WERI-Rb-1 (cell line): ENCODE data around the gene SGMS1.

Experiments used
- DNase-seq: peaks from one replicate; pipeline ENCODE4 v3.0.0-alpha.2; 2020
- H3K27ac ChIP-seq: fragments of 250-450 bp; sonication (Bioruptor Pico); 2 replicates; pipeline ENCODE4 v1.5.1; 2020; ENCODE audit warnings: mild to moderate bottlenecking, moderate library complexity
- H3K27me3 ChIP-seq: fragments of 250-450 bp; sonication (Bioruptor Pico); 2 replicates; pipeline ENCODE4 v1.5.1; 2021; ENCODE audit warnings: mild to moderate bottlenecking, low read depth, moderate library complexity; ENCODE audit not compliant: insufficient read depth, severe bottlenecking
- H3K36me3 ChIP-seq: fragments of 250-450 bp; sonication (Bioruptor Pico); 2 replicates; pipeline ENCODE4 v1.5.1; 2020; ENCODE audit warnings: mild to moderate bottlenecking, moderate library complexity
- H3K4me3 ChIP-seq: 2 replicates; pipeline ENCODE4 v1.5.1; 2011; ENCODE audit warnings: low read depth, mild to moderate bottlenecking, control low read depth, low read length
- H3K9me3 ChIP-seq: fragments of 250-450 bp; sonication (Bioruptor Pico); 2 replicates; pipeline ENCODE4 v1.5.1; 2021; ENCODE audit warnings: mild to moderate bottlenecking, moderate library complexity; ENCODE audit not compliant: severe bottlenecking
- TF ChIP-seq, protein P1 (sequence below): IDR thresholded peaks from 2 replicates; pipeline ENCODE4 v1.5.1; 2011; ENCODE audit warnings: low read depth, mild to moderate bottlenecking, control low read depth, inconsistent platforms, low read length

SGMS1 gene

DNA sequence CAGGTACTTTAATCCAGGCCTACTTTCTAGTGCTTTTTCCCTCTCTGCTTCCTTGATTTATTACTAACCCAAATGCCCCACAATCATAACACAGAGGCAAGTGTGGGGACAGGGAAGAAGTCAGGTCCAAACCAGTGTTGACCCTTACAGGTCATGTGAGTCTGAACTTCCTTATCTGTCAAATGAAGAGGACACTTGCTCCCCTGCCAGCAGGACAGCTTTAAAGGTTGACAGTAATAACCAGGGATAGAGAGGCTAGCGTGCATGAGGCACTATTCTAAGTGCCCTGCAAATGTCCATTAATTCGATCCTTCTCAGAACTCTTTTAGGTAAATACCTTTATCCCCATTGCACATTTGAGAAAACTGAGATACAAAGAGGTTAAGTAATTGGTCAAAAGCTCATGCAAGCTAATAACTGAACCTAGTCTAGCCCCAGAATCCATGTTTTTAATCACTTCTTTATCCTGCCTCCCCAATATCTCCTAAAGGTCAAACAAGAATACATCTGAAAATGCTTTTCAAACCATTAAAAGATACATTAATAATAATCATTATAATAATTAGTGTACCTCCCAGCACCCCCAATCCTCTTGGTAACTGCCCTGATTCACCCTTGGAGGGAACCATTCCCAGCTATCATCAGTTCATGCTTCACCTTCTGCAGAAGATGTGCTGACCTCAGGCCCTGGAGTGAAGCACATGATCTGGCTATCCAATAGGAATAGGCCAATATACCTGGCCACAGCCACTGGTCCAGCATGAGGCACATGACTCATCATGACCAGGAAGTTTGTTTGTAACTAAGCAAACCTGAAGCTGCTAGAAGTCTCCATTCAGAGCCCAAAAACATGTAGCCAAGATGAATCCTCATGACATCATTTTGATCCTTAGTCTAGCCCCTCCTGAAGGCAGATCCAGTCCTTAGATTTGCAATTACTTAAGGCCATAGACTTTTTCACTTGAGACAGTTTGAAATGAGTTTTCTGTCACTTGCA lies 40.7 kb downstream of the SGMS1 start:
- no peaks in the 10 kb centered on the region for H3K36me3 ChIP-seq
- no peaks in the 10 kb centered on the region for H3K9me3 ChIP-seq
- DNase-seq, result no peak
- TF ChIP-seq, protein P1, sequence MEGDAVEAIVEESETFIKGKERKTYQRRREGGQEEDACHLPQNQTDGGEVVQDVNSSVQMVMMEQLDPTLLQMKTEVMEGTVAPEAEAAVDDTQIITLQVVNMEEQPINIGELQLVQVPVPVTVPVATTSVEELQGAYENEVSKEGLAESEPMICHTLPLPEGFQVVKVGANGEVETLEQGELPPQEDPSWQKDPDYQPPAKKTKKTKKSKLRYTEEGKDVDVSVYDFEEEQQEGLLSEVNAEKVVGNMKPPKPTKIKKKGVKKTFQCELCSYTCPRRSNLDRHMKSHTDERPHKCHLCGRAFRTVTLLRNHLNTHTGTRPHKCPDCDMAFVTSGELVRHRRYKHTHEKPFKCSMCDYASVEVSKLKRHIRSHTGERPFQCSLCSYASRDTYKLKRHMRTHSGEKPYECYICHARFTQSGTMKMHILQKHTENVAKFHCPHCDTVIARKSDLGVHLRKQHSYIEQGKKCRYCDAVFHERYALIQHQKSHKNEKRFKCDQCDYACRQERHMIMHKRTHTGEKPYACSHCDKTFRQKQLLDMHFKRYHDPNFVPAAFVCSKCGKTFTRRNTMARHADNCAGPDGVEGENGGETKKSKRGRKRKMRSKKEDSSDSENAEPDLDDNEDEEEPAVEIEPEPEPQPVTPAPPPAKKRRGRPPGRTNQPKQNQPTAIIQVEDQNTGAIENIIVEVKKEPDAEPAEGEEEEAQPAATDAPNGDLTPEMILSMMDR, result no peak
- no peak overlapping the region for H3K4me3 ChIP-seq
- H3K27ac ChIP-seq, result no peak overlapping the region
- H3K27me3 ChIP-seq, result no peaks in the 10 kb centered on the region

DNA sequence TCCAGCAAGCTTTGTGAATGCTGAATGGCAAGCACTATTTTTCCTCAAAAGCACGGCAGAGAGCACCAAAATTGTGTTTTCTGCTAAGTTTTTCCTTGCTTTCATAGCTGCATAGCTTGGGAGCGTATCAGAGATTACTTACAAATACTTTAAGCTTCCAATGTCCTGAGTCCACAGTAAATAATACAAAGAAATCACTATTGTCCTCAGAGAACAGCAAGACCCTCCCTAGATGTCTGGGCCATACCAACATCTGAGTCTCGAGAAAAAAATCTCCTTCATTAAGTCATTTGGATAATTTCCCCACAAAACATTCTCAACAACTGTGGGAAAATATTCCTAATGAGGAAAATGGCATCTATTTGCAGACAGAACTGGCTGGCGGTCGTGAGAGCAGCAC lies 41.7 kb downstream of the SGMS1 start:
- no peak overlapping the region for H3K4me3 ChIP-seq
- no peaks in the 10 kb centered on the region for H3K9me3 ChIP-seq
- no peak for DNase-seq
- no peaks in the 10 kb centered on the region for H3K27me3 ChIP-seq
- TF ChIP-seq, protein P1, result no peak
- H3K27ac ChIP-seq, result no peak overlapping the region
- H3K36me3 ChIP-seq, result no peaks in the 10 kb centered on the region

DNA sequence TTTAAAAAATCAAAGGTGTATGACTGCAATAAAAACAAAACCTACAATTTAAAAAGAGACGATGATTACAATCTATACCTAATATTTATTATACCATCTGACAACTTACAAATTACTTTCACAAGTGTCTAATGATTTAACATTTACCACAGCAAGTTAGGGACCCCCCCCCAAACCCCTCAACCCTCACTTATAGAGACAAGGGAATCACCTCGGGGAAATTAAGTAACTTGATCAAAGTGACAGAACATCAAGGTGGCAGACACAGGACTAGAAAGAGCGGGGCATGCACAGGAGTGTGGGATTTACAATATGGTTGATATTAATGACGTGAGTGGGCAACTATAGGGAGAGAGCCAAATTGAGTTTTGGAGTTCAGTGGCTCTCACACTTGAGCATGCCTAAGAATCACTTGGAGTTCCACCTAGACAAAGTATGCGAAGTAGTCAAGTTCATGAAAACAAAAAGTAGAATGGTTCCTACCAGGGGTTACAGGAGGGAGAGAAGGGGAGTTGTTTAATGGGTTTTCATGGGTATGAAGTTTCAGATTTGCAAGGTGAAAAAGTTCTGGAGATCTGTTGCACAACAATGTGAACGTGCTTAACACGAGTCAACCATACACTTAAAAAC lies 43.4 kb downstream of the SGMS1 start:
- Histone ChIP-seq H3K27me3 (no peaks in the 10 kb centered on the region), H3K36me3 (no peaks in the 10 kb centered on the region), H3K4me3 (no peak overlapping the region), H3K9me3 (no peaks in the 10 kb centered on the region), H3K27ac (no peak overlapping the region)
- TF ChIP-seq, protein P1, result no peak
- no peak for DNase-seq

DNA sequence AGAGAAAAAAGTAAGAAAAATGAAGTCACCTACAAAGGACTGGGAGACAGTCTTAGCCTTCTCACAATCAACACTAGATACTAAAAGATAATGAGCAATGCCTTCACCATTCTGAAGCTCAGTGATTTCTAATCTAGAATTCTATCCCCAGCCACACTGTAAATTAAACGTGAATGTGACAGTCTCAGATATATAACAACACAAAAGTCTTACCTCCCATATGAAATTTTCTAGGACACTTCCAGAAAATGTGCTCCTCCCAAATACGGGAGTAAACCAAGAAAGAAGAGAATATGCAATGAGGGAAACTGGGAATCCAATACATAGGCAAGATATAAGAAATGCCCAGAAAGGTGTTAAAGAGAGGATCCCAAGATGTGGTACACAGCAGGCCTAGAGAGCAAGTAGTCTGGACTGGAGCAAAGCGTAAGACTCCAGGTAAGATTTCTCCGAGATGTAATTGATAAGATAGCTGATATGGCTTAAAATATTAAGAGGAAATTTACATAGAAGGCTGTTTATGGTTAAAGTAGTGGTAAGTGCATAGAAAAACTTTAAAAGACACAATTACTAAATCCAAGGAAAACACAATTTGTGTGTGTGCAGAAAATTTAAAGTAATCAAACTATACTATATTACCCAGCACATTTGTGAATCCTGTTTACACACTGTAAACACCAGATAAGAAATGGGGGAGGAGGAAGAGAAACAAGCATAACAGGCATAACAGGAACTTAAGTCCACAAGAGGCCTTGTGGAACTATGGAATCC lies 44.1 kb downstream of the SGMS1 start:
- TF ChIP-seq, protein P1, result no peak
- H3K4me3 ChIP-seq, result no peak overlapping the region
- no peak for DNase-seq
- H3K9me3 ChIP-seq, result no peaks in the 10 kb centered on the region
- no peaks in the 10 kb centered on the region for H3K36me3 ChIP-seq
- H3K27ac ChIP-seq, result no peak overlapping the region
- no peaks in the 10 kb centered on the region for H3K27me3 ChIP-seq

DNA sequence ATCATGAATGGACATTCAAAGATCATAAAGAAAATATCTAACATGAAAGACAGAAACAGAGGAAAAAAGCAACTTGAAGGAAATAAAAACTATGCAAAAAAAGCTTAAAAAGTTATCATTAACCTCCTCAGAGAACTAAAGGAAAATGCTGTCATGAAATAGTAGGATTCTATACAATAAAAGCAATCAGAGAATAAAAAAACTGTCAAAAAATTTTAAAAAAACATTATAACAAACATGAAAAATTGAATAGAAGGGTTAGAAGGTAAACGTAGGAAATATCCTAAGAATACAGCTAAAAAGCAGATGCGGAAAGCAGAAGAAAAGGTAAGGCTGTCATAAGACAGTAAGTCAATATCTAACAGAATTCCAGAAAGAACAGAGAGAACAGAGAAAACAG lies 44.8 kb downstream of the SGMS1 start:
- no peak for DNase-seq
- Histone ChIP-seq H3K27ac (no peak overlapping the region), H3K4me3 (no peak overlapping the region), H3K36me3 (no peaks in the 10 kb centered on the region), H3K27me3 (no peaks in the 10 kb centered on the region), H3K9me3 (no peaks in the 10 kb centered on the region)
- TF ChIP-seq, protein P1, result no peak
